HCEC 1CT (cell line): ENCODE data around the gene MUC12.
"Not testable (repeated sequence)": the region's sequence is repeated elsewhere in the genome, so short reads cannot be mapped to it uniquely, and the experiment has no call there.

Experiments used
- DNase-seq: peaks from one replicate; pipeline ENCODE4 v3.0.0-alpha.2; 2017

The MUC12 gene

GRCh38 chr7:100969066-100969615 is at the start of gene MUC12:
Gene MUC12, plus strand, starts transcription at chr7:100969565. Its CDS starts 58 bp downstream, at chr7:100969623.
- no peak for DNase-seq

GRCh38 chr7:100919779-100920437 is 49.5 kb upstream of the MUC12 start:
- DNase-seq = not testable (repeated sequence)

GRCh38 chr7:100921039-100921438 is 48.3 kb upstream of the MUC12 start:
- no peak for DNase-seq

GRCh38 chr7:100923616-100924015 is 45.7 kb upstream of the MUC12 start:
- DNase-seq = not testable (repeated sequence)

GRCh38 chr7:100929808-100930174 is 39.6 kb upstream of the MUC12 start:
- no peak for DNase-seq

- DNase-seq = no peak
Measured at GRCh38 chr7:100933734-100934133, 35.6 kb upstream of the MUC12 start.

GRCh38 chr7:100935381-100935780 is 34.0 kb upstream of the MUC12 start:
- not testable (repeated sequence) for DNase-seq

GRCh38 chr7:100936167-100936566 is 33.2 kb upstream of the MUC12 start:
- DNase-seq = not testable (repeated sequence)

- peak; percentile 44 for DNase-seq
Measured at GRCh38 chr7:100942045-100942774, 27.2 kb upstream of the MUC12 start.

GRCh38 chr7:100943693-100944092 is 25.7 kb upstream of the MUC12 start:
- DNase-seq = no peak

- DNase-seq = no peak
Measured at GRCh38 chr7:100944138-100944537, 25.2 kb upstream of the MUC12 start.

GRCh38 chr7:100946111-100946510 is 23.3 kb upstream of the MUC12 start:
- DNase-seq = no peak

GRCh38 chr7:100946766-100947365 is 22.5 kb upstream of the MUC12 start:
- DNase-seq = no peak

GRCh38 chr7:100947792-100948191 is 21.6 kb upstream of the MUC12 start:
- DNase-seq = no peak

- DNase-seq = no peak
Measured at GRCh38 chr7:100949227-100949932, 20.0 kb upstream of the MUC12 start, which contains the start of gene MUC3A. Gene MUC3A, plus strand, starts transcription at chr7:100949534. Its CDS starts 91 bp downstream, at chr7:100949625.

- no peak for DNase-seq
Measured at GRCh38 chr7:100949933-100950443, 19.4 kb upstream of the MUC12 start.

GRCh38 chr7:100951172-100951571 is 18.2 kb upstream of the MUC12 start:
- no peak for DNase-seq

GRCh38 chr7:100951888-100952560 is 17.3 kb upstream of the MUC12 start:
- no peak for DNase-seq

- DNase-seq = no peak
Measured at GRCh38 chr7:100952641-100953040, 16.7 kb upstream of the MUC12 start.

- no peak for DNase-seq
Measured at GRCh38 chr7:100957832-100958421, 11.4 kb upstream of the MUC12 start.

- no peak for DNase-seq
Measured at GRCh38 chr7:100959894-100960293, 9.5 kb upstream of the MUC12 start.

- DNase-seq = no peak
Measured at GRCh38 chr7:100962537-100962936, 6.8 kb upstream of the MUC12 start.
